Progenitor cell of endocrine pancreas (in vitro differentiated cells): ENCODE data around the gene CYYR1. TPM values are rescaled to one million over a fixed set of nuclear protein-coding genes. Genes with fewer than 3 reads are reported as not detected.

Experiments
- DNase-seq: peaks from one replicate; pipeline ENCODE4 v3.0.0; 2021; ENCODE audit warnings: low spot score; ENCODE audit not compliant: unreplicated experiment
- H3K27ac Mint-ChIP-seq: 2 replicates; pipeline ENCODE4 v1.8.0; 2021; ENCODE audit warnings: mild to moderate bottlenecking, moderate library complexity, mixed read lengths
- H3K27me3 Mint-ChIP-seq: 2 replicates; pipeline ENCODE4 v1.8.0; 2021; ENCODE audit warnings: mixed read lengths
- H3K36me3 Mint-ChIP-seq: 2 replicates; pipeline ENCODE4 v1.8.0; 2022; ENCODE audit warnings: mixed read lengths; ENCODE audit not compliant: insufficient read depth
- H3K4me1 Mint-ChIP-seq: 2 replicates; pipeline ENCODE4 v1.8.0; 2021; ENCODE audit warnings: low read depth, mixed read lengths
- H3K4me3 Mint-ChIP-seq: 2 replicates; pipeline ENCODE4 v1.8.0; 2021; ENCODE audit warnings: low read depth, mild to moderate bottlenecking, moderate library complexity, mixed read lengths
- H3K9me3 Mint-ChIP-seq: 2 replicates; pipeline ENCODE4 v1.8.0; 2021; ENCODE audit warnings: low read depth, mixed read lengths
- CTCF ChIP-seq: fragments of 200-600 bp; sonication (generic); IDR thresholded peaks from one replicate; pipeline ENCODE4 v1.5.0; 2021; ENCODE audit warnings: antibody characterized with exemption, mild to moderate bottlenecking; ENCODE audit not compliant: unreplicated experiment
- total RNA-seq: library from RNA; stranded (reverse); gene quantifications from 2 replicates; pipeline ENCODE4 v1.2.1, GENCODE V29; 2021

CYYR1 gene
- total RNA-seq, 1 donor from 2014 or later = 25.8 TPM

- DNase-seq = no peak
- no peak for TF ChIP-seq CTCF
- Mint-ChIP-seq H3K27me3 (no peaks in the 10 kb centered on the region), H3K9me3 (no peaks in the 10 kb centered on the region), H3K4me1 (peaks cover 5% of the 10 kb centered on the region), H3K36me3 (peaks cover 23% of the 10 kb centered on the region), H3K4me3 (no peak overlapping the region), H3K27ac (no peak overlapping the region)
Observed at GRCh38 chr21:26546446-26547097, 26.5 kb downstream of the CYYR1 start.

- no peaks in the 10 kb centered on the region for H3K9me3 Mint-ChIP-seq
- H3K27me3 Mint-ChIP-seq = no peaks in the 10 kb centered on the region
- no peak for TF ChIP-seq CTCF
- no peaks in the 10 kb centered on the region for H3K4me1 Mint-ChIP-seq
- no peak overlapping the region for H3K4me3 Mint-ChIP-seq
- peaks cover 18% of the 10 kb centered on the region for H3K36me3 Mint-ChIP-seq
- no peak for DNase-seq
- no peak overlapping the region for H3K27ac Mint-ChIP-seq
Observed at GRCh38 chr21:26544201-26544775, 28.8 kb downstream of the CYYR1 start.

GRCh38 chr21:26540651-26541050 is 32.4 kb downstream of the CYYR1 start:
- H3K27ac Mint-ChIP-seq = no peak overlapping the region
- DNase-seq = no peak
- H3K4me1 Mint-ChIP-seq = no peaks in the 10 kb centered on the region
- peaks cover 11% of the 10 kb centered on the region for H3K36me3 Mint-ChIP-seq
- no peak overlapping the region for H3K4me3 Mint-ChIP-seq
- no peaks in the 10 kb centered on the region for H3K9me3 Mint-ChIP-seq
- no peak for TF ChIP-seq CTCF
- H3K27me3 Mint-ChIP-seq = no peaks in the 10 kb centered on the region

- Mint-ChIP-seq H3K36me3 (peaks cover 10% of the 10 kb centered on the region), H3K27ac (no peak overlapping the region), H3K4me1 (no peaks in the 10 kb centered on the region), H3K27me3 (no peaks in the 10 kb centered on the region), H3K9me3 (no peaks in the 10 kb centered on the region), H3K4me3 (no peak overlapping the region)
- TF ChIP-seq CTCF = no peak
- DNase-seq = no peak
Observed at GRCh38 chr21:26539566-26539965, 33.5 kb downstream of the CYYR1 start.

- DNase-seq = no peak
- TF ChIP-seq CTCF = no peak
- no peaks in the 10 kb centered on the region for H3K27me3 Mint-ChIP-seq
- no peak overlapping the region for H3K4me3 Mint-ChIP-seq
- no peaks in the 10 kb centered on the region for H3K9me3 Mint-ChIP-seq
- peaks cover 16% of the 10 kb centered on the region for H3K36me3 Mint-ChIP-seq
- no peak overlapping the region for H3K27ac Mint-ChIP-seq
- no peaks in the 10 kb centered on the region for H3K4me1 Mint-ChIP-seq
Observed at GRCh38 chr21:26534517-26534916, 38.6 kb downstream of the CYYR1 start.
